GM23338 (cell line): ENCODE data around the gene PXYLP1. TPM values are rescaled to one million over a fixed set of nuclear protein-coding genes. Genes with fewer than 3 reads are reported as not detected.

Experiments
- ATAC-seq: fragments of 200-7000 bp; cut with Tn5 transposase; 3 replicates; pipeline ENCODE4 v1.9.1; 2020
- DNase-seq: peaks from one replicate; pipeline ENCODE4 v3.0.0-alpha.2; 2015; ENCODE audit warnings: low spot score
- H2AFZ ChIP-seq: fragments of 200-600 bp; sonication (generic); 2 replicates; pipeline ENCODE4 v1.8.0; 2016; ENCODE audit warnings: antibody characterized with exemption, mild to moderate bottlenecking, moderate library complexity
- H3F3A ChIP-seq: fragments of 200-600 bp; sonication (generic); replicated peaks from 2 replicates; pipeline ENCODE4 v1.8.0; 2017; ENCODE audit warnings: antibody characterized with exemption, mixed run types, low read depth
- H3K27ac ChIP-seq: fragments of 200-600 bp; sonication (generic); 2 replicates; pipeline ENCODE4 v1.6.1; 2016; ENCODE audit warnings: low read depth
- H3K27me3 ChIP-seq: fragments of 200-600 bp; sonication (generic); 2 replicates; pipeline ENCODE4 v1.8.0; 2016; ENCODE audit warnings: mild to moderate bottlenecking, mixed run types, moderate library complexity; ENCODE audit not compliant: insufficient read depth
- H3K36me3 ChIP-seq: fragments of 200-600 bp; sonication (generic); 2 replicates; pipeline ENCODE4 v1.8.0; 2016; ENCODE audit warnings: mild to moderate bottlenecking; ENCODE audit not compliant: insufficient read depth
- H3K4me1 ChIP-seq: fragments of 200-600 bp; sonication (generic); 2 replicates; pipeline ENCODE4 v1.8.0; 2016; ENCODE audit warnings: mild to moderate bottlenecking, moderate library complexity; ENCODE audit not compliant: insufficient read depth
- H3K4me2 ChIP-seq: fragments of 200-600 bp; sonication (generic); 2 replicates; pipeline ENCODE4 v1.7.1; 2017; ENCODE audit warnings: mixed run types
- H3K4me3 ChIP-seq: fragments of 200-600 bp; sonication (generic); 2 replicates; pipeline ENCODE4 v1.6.1; 2016; ENCODE audit warnings: mixed run types
- H3K79me2 ChIP-seq: fragments of 200-600 bp; sonication (generic); replicated peaks from 2 replicates; pipeline ENCODE4 v1.8.0; 2017; ENCODE audit warnings: mild to moderate bottlenecking; ENCODE audit not compliant: insufficient read depth
- H3K9me2 ChIP-seq: fragments of 200-600 bp; sonication (generic); 2 replicates; pipeline ENCODE4 v1.8.0; 2017; ENCODE audit not compliant: insufficient read depth
- H4K20me1 ChIP-seq: fragments of 200-600 bp; sonication (generic); replicated peaks from 2 replicates; pipeline ENCODE4 v1.8.0; 2017; ENCODE audit warnings: mild to moderate bottlenecking; ENCODE audit not compliant: insufficient read depth
- H3K27ac Mint-ChIP-seq: 2 replicates; pipeline ENCODE4 v1.8.0; 2020; ENCODE audit warnings: inconsistent platforms, mild to moderate bottlenecking, moderate library complexity, mixed read lengths
- H3K27me3 Mint-ChIP-seq: 3 replicates; pipeline ENCODE4 v1.8.0; 2022; ENCODE audit warnings: low read depth, mild to moderate bottlenecking, moderate library complexity, mixed read lengths, inconsistent platforms; ENCODE audit not compliant: insufficient read depth, poor library complexity
- H3K36me3 Mint-ChIP-seq: 3 replicates; pipeline ENCODE4 v1.8.0; 2021; ENCODE audit warnings: low read depth, mild to moderate bottlenecking, inconsistent platforms, moderate library complexity, mixed read lengths
- H3K4me1 Mint-ChIP-seq: 3 replicates; pipeline ENCODE4 v1.8.0; 2020; ENCODE audit warnings: mild to moderate bottlenecking, inconsistent platforms, mixed read lengths
- H3K4me3 Mint-ChIP-seq: 3 replicates; pipeline ENCODE4 v1.8.0; 2021; ENCODE audit warnings: moderate library complexity, mild to moderate bottlenecking, inconsistent platforms, mixed read lengths
- H3K9me3 Mint-ChIP-seq: 3 replicates; pipeline ENCODE4 v1.8.0; 2020; ENCODE audit warnings: moderate library complexity, mild to moderate bottlenecking, inconsistent platforms, mixed read lengths
- CREB1 ChIP-seq: fragments of 250-450 bp; sonication (Bioruptor Pico); IDR thresholded peaks from 2 replicates; pipeline ENCODE4 v1.5.0; 2020; ENCODE audit warnings: low read depth, mild to moderate bottlenecking, moderate library complexity
- ETS1 ChIP-seq: IDR thresholded peaks from 2 replicates; pipeline ENCODE4 v1.6.1; 2016; ENCODE audit warnings: antibody characterized with exemption
- POLR2AphosphoS5 ChIP-seq: IDR thresholded peaks from 2 replicates; pipeline ENCODE4 v1.6.1; 2016; ENCODE audit warnings: antibody characterized with exemption, low read depth
- REST ChIP-seq: IDR thresholded peaks from one replicate; pipeline ENCODE4 v1.6.1; 2018; ENCODE audit warnings: antibody characterized with exemption; ENCODE audit not compliant: unreplicated experiment
- ZNF462 ChIP-seq: fragments of 250-450 bp; sonication (Bioruptor Pico); IDR thresholded peaks from 2 replicates; pipeline ENCODE4 v1.5.0; 2020; ENCODE audit warnings: mild to moderate bottlenecking, moderate library complexity
- polyA plus RNA-seq: library from polyadenylated mRNA; unstranded; fragments of >200 nt; fragmentation: Nextera tagmentation; extraction: Ambion mirVana; gene quantifications from 2 replicates; pipeline ENCODE4 v1.2.1, GENCODE V29; 2016
- total RNA-seq: library from RNA; depleted of rRNA; stranded (reverse); fragments of >200 nt; shearing (Covaris generic); gene quantifications from 2 replicates; pipeline ENCODE4 v1.2.3, GENCODE V29; 2014

The PXYLP1 gene
- total and polyA plus RNA-seq, 2 experiments from 2014 or later: 8.9 to 20.1 TPM

GRCh38 chr3:141275973-141276372, 44.3 kb downstream of the PXYLP1 start (continued):
- TF ChIP-seq ZNF462 (CRISPR knock-in tag) (no peak), CREB1 (no peak), POLR2AphosphoS5 (no peak)

GRCh38 chr3:141276398-141276797, 44.8 kb downstream of the PXYLP1 start:
- no peak for TF ChIP-seq REST
- no peak for TF ChIP-seq ETS1
- TF ChIP-seq CREB1: no peak
- Mint-ChIP-seq H3K36me3 (peaks cover 4% of the 10 kb centered on the region; the same call in 1 of the 3 replicates), H3K27ac (no peak overlapping the region), H3K4me1 (no peaks in the 10 kb centered on the region; the same call in 2 of the 3 replicates), H3K27me3 (peaks cover 5% of the 10 kb centered on the region), H3K4me3 (no peak overlapping the region), H3K9me3 (no peaks in the 10 kb centered on the region)
- Histone ChIP-seq H3K4me1 (no peaks in the 10 kb centered on the region), H3K27me3 (no peaks in the 10 kb centered on the region), H3K9me2 (no peaks in the 10 kb centered on the region), H3K27ac (no peak overlapping the region), H3K36me3 (no peaks in the 10 kb centered on the region), H3F3A (no peaks in the 10 kb centered on the region), H4K20me1 (no peaks in the 10 kb centered on the region; the same call in 1 of the 2 replicates), H3K4me3 (no peak overlapping the region), H3K79me2 (no peaks in the 10 kb centered on the region), H3K4me2 (no peak overlapping the region), H2AFZ (no peak overlapping the region)
- no peak for ATAC-seq
- DNase-seq: no peak
